Neural progenitor cell (in vitro differentiated cells): ENCODE data around the gene STARD10. TPM values are rescaled to one million over a fixed set of nuclear protein-coding genes. Genes with fewer than 3 reads are reported as not detected.

ENCODE experiments used
- DNase-seq: peaks from one replicate; pipeline ENCODE4 v3.0.0-alpha.2; 2016; ENCODE audit warnings: low spot score
- H2AFZ ChIP-seq: fragments of 200-600 bp; sonication (generic); replicated peaks from 2 replicates; pipeline ENCODE4 v1.6.1; 2016; ENCODE audit warnings: antibody characterized with exemption
- H3F3A ChIP-seq: fragments of 200-600 bp; sonication (generic); 2 replicates; pipeline ENCODE4 v1.6.1; 2016; ENCODE audit warnings: antibody characterized with exemption, low read depth
- H3K27ac ChIP-seq: fragments of 200-600 bp; sonication (generic); 2 replicates; pipeline ENCODE4 v1.5.1; 2016; ENCODE audit warnings: mild to moderate bottlenecking
- H3K27me3 ChIP-seq: fragments of 200-600 bp; sonication (generic); 2 replicates; pipeline ENCODE4 v1.6.1; 2016; ENCODE audit warnings: mild to moderate bottlenecking, moderate library complexity
- H3K36me3 ChIP-seq: fragments of 200-600 bp; sonication (generic); 2 replicates; pipeline ENCODE4 v1.5.1; 2016
- H3K4me1 ChIP-seq: fragments of 200-600 bp; sonication (generic); 2 replicates; pipeline ENCODE4 v1.6.1; 2016; ENCODE audit warnings: mixed run types
- H3K4me2 ChIP-seq: fragments of 200-600 bp; sonication (generic); 2 replicates; pipeline ENCODE4 v1.6.1; 2016
- H3K4me3 ChIP-seq: fragments of 200-600 bp; sonication (generic); 2 replicates; pipeline ENCODE4 v1.5.1; 2016
- H3K79me2 ChIP-seq: fragments of 200-600 bp; sonication (generic); 2 replicates; pipeline ENCODE4 v1.6.1; 2016; ENCODE audit warnings: low read depth
- H3K9ac ChIP-seq: fragments of 200-600 bp; sonication (generic); 2 replicates; pipeline ENCODE4 v1.6.1; 2016
- H3K9me3 ChIP-seq: fragments of 200-600 bp; sonication (generic); 2 replicates; pipeline ENCODE4 v1.5.1; 2016; ENCODE audit warnings: low read depth
- H4K20me1 ChIP-seq: fragments of 200-600 bp; sonication (generic); 2 replicates; pipeline ENCODE4 v1.6.1; 2016; ENCODE audit warnings: low read depth
- H3K27ac Mint-ChIP-seq: 3 replicates; pipeline ENCODE4 v1.8.0; 2021; ENCODE audit warnings: mixed read lengths
- H3K27me3 Mint-ChIP-seq: 2 replicates; pipeline ENCODE4 v1.8.0; 2022; ENCODE audit warnings: low read depth, mild to moderate bottlenecking, inconsistent platforms, moderate library complexity, mixed read lengths; ENCODE audit not compliant: insufficient read depth
- H3K36me3 Mint-ChIP-seq: 3 replicates; pipeline ENCODE4 v1.8.0; 2021; ENCODE audit warnings: mixed read lengths
- H3K4me1 Mint-ChIP-seq: 3 replicates; pipeline ENCODE4 v1.8.0; 2021; ENCODE audit warnings: mixed read lengths
- H3K4me3 Mint-ChIP-seq: 3 replicates; pipeline ENCODE4 v1.8.0; 2021; ENCODE audit warnings: mild to moderate bottlenecking, moderate library complexity, mixed read lengths
- H3K9me3 Mint-ChIP-seq: 3 replicates; pipeline ENCODE4 v1.8.0; 2020; ENCODE audit warnings: mixed read lengths
- CTCF ChIP-seq: fragments of 200-600 bp; sonication (generic); IDR thresholded peaks from 2 replicates; pipeline ENCODE4 v1.5.1; 2017; ENCODE audit warnings: antibody characterized with exemption, mild to moderate bottlenecking
- EZH2 ChIP-seq: fragments of 200-600 bp; sonication (generic); IDR thresholded peaks from 2 replicates; pipeline ENCODE4 v1.6.1; 2017; ENCODE audit warnings: antibody characterized with exemption, mild to moderate bottlenecking, moderate library complexity
- EZH2phosphoT487 ChIP-seq: fragments of 200-600 bp; sonication (generic); IDR thresholded peaks from 2 replicates; pipeline ENCODE4 v1.6.1; 2017; ENCODE audit warnings: antibody characterized with exemption
- total RNA-seq: library from RNA; depleted of rRNA; stranded (reverse); fragments of >200 nt; gene quantifications from 2 replicates; pipeline ENCODE4 v1.2.3, GENCODE V29; 2015; ENCODE audit warnings: low replicate concordance

The STARD10 gene
- total RNA-seq, 1 donor from 2014 or later = 13.0 TPM

DNA sequence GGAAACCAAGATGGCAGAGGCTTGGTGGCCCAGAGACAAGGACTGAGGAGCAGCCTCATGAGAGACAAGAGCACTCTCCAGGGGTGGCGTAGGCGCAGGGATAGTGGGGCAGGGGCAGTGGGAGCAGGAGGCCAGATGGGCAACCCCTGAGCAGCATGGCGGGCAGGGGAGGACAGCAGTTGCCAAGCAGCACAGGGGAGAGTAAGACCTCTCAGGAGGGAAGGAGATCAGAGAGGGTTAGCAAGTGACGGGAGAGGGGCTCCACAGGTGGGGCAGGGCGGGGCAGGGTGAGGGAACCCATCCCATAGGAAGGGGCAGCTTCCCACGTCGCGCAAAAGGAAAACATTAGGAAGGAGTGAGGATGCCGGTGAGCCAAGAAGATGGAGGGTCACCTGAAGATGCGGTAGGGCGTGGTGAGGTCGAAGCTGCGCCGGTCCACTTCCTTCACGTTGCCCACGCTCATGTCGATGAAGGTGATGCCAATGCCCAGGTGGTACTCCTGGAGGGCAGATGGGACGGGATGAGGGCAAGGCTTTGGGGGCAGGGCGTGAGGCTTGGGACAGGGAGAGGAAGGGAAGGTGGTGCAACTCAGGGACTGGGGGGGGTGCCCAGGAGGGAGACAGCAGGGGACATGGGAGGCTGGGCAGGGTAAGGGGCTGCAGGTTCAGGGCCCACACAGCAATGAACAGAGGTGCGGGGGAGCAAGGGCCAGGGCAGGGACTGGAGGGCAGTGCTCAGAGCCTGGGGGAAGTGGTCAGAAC is 84.2 kb downstream of the STARD10 start:
- Mint-ChIP-seq H3K4me3 (no peak overlapping the region), H3K27me3 (peaks cover 8% of the 10 kb centered on the region), H3K4me1 (peaks cover 61% of the 10 kb centered on the region), H3K9me3 (no peaks in the 10 kb centered on the region), H3K27ac (no peak overlapping the region), H3K36me3 (no peaks in the 10 kb centered on the region)
- Histone ChIP-seq H3F3A (peaks cover 24% of the 10 kb centered on the region), H3K9ac (no peak overlapping the region), H3K9me3 (no peaks in the 10 kb centered on the region), H3K36me3 (no peaks in the 10 kb centered on the region), H2AFZ (no peak overlapping the region), H3K4me1 (peaks cover 48% of the 10 kb centered on the region), H3K27me3 (no peaks in the 10 kb centered on the region), H3K4me2 (no peak overlapping the region), H3K27ac (no peak overlapping the region), H4K20me1 (peaks cover 34% of the 10 kb centered on the region), H3K4me3 (no peak overlapping the region), H3K79me2 (no peaks in the 10 kb centered on the region)
- DNase-seq = no peak
- TF ChIP-seq EZH2 = no peak
- no peak for TF ChIP-seq EZH2phosphoT487
- no peak for TF ChIP-seq CTCF

- TF ChIP-seq EZH2 (no peak), CTCF (no peak), EZH2phosphoT487 (no peak)
- H3K27ac ChIP-seq = no peak overlapping the region
- Mint-ChIP-seq H3K36me3 (no peaks in the 10 kb centered on the region), H3K9me3 (no peaks in the 10 kb centered on the region), H3K27me3 (peaks cover 6% of the 10 kb centered on the region), H3K4me1 (peaks cover 62% of the 10 kb centered on the region), H3K27ac (peak overlapping the region; percentile 92), H3K4me3 (no peak overlapping the region)
- H2AFZ ChIP-seq = no peak overlapping the region
- no peaks in the 10 kb centered on the region for H3K36me3 ChIP-seq
- peaks cover 49% of the 10 kb centered on the region for H4K20me1 ChIP-seq
- no peaks in the 10 kb centered on the region for H3K27me3 ChIP-seq
- no peak overlapping the region for H3K9ac ChIP-seq
- H3F3A ChIP-seq = peaks cover 33% of the 10 kb centered on the region
- peak overlapping the region; percentile 75 for H3K4me2 ChIP-seq
- DNase-seq = no peak
- H3K4me1 ChIP-seq = peaks cover 57% of the 10 kb centered on the region
- H3K9me3 ChIP-seq = no peaks in the 10 kb centered on the region
- no peaks in the 10 kb centered on the region for H3K79me2 ChIP-seq
- no peak overlapping the region for H3K4me3 ChIP-seq
Observed at GRCh38 chr11:72707032-72707431, 86.8 kb downstream of the STARD10 start.

DNA sequence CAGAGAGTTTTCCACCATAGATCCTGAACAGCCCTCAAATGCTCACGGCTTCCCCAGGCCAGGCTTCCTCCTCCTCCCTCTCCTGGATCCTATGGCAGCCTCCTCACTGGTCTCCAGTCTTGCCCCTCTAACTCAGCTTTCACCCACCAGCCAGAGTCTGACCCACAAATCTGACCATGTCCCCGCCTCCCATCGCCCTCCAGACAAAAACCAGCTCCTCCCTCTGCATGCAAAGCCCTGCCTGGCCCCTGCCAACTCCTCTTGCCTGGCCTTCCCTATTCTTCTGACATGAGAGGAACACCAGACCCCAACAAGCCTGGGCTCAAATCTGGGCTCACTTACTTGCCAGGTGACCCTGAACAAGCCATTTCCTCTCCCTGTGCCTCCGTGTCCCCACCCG is 87.3 kb downstream of the STARD10 start:
- Histone ChIP-seq H3K4me1 (peaks cover 53% of the 10 kb centered on the region), H2AFZ (no peak overlapping the region), H3K27me3 (no peaks in the 10 kb centered on the region), H3K4me2 (peak overlapping the region; percentile 75), H3K79me2 (no peaks in the 10 kb centered on the region), H3K9me3 (no peaks in the 10 kb centered on the region), H3K9ac (no peak overlapping the region), H3K4me3 (peak overlapping the region; percentile 18), H3K27ac (no peak overlapping the region), H4K20me1 (peaks cover 45% of the 10 kb centered on the region), H3K36me3 (no peaks in the 10 kb centered on the region), H3F3A (peaks cover 33% of the 10 kb centered on the region)
- no peak for TF ChIP-seq EZH2phosphoT487
- TF ChIP-seq CTCF = no peak
- no peak for TF ChIP-seq EZH2
- no peaks in the 10 kb centered on the region for H3K36me3 Mint-ChIP-seq
- peaks cover 6% of the 10 kb centered on the region for H3K27me3 Mint-ChIP-seq
- H3K4me1 Mint-ChIP-seq = peaks cover 61% of the 10 kb centered on the region
- H3K9me3 Mint-ChIP-seq = no peaks in the 10 kb centered on the region
- H3K27ac Mint-ChIP-seq = peak overlapping the region; percentile 92
- DNase-seq = no peak
- peak overlapping the region; percentile 43 for H3K4me3 Mint-ChIP-seq
